Measurements from ENCODE around the gene ATP2B2.

ATP2B2 gene

GRCh38 chr3:10359761-10360161 is 145.6 kb downstream of the ATP2B2 start:
- Histone ChIP-seq H3K4me3 (ENCODE audit: low read depth, low read length) (no peak overlapping the region), H3K4me1 (ENCODE audit: control insufficient read depth, insufficient read depth, low read length) (no peaks in the 10 kb centered on the region), H3K36me3 (ENCODE audit: control insufficient read depth in 2 of 2, insufficient read depth in 1 of 2, low read length in 2 of 2) (no peaks in the 10 kb centered on the region), H3K9me3 (ENCODE audit: control insufficient read depth, insufficient read depth, low read depth, low read length) (no peaks in the 10 kb centered on the region), H3K27ac (ENCODE audit: extremely low read depth, low read depth, low read length) (no peak overlapping the region)
- CTCF ChIA-PET = no interaction called here
- POLR2A ChIA-PET = no interaction called here
- TF ChIP-seq ZNF423 (tag by site-specific recombination; IDR thresholded peaks at IDR 0.05) (no peak), ZBTB10 (tag by site-specific recombination; IDR thresholded peaks at IDR 0.05) (no peak), ZBTB44 (tag by site-specific recombination; IDR thresholded peaks at IDR 0.05) (no peak), ZNF473 (tag by site-specific recombination; IDR thresholded peaks at IDR 0.05) (no peak), ZNF23 (tag by site-specific recombination; IDR thresholded peaks at IDR 0.05; ENCODE audit: borderline replicate concordance) (no peak), ZBTB7A (tag by site-specific recombination; IDR thresholded peaks at IDR 0.05; ENCODE audit: low read depth) (no peak), ZNF76 (tag by site-specific recombination; IDR thresholded peaks at IDR 0.05; ENCODE audit: borderline replicate concordance, low read depth) (no peak), ZNF664 (tag by site-specific recombination; IDR thresholded peaks at IDR 0.05) (no peak), ZNF626 (tag by site-specific recombination; IDR thresholded peaks at IDR 0.05) (no peak), ZFHX2 (tag by site-specific recombination; conservative IDR thresholded peaks at IDR 0.05) (no peak), ZNF169 (tag by site-specific recombination; IDR thresholded peaks at IDR 0.05) (no peak)

- no peaks in the 10 kb centered on the region for H3K36me3 ChIP-seq (ENCODE audit: control insufficient read depth in 2 of 2, insufficient read depth in 1 of 2, low read length in 2 of 2)
- ChIA-PET CTCF (interaction anchor here (1.0 to 1.4 kb wide), 2 partner anchors 13 to 68 kb away, joined by 3 read pairs; no protein-coding TSS in a partner anchor), POLR2A (no interaction called here)
- no peak overlapping the region for H3K4me3 ChIP-seq (ENCODE audit: low read depth, low read length)
- H3K27ac ChIP-seq (ENCODE audit: extremely low read depth, low read depth, low read length) = no peak overlapping the region
- no peaks in the 10 kb centered on the region for H3K4me1 ChIP-seq (ENCODE audit: control insufficient read depth, insufficient read depth, low read length)
- no peaks in the 10 kb centered on the region for H3K9me3 ChIP-seq (ENCODE audit: control insufficient read depth, insufficient read depth, low read depth, low read length)
- no peak for TF ChIP-seq OVOL3 (tag by site-specific recombination; IDR thresholded peaks at IDR 0.05)
Measured at GRCh38 chr3:10358309-10358980, 146.9 kb downstream of the ATP2B2 start.

GRCh38 chr3:10357592-10358308 is 147.6 kb downstream of the ATP2B2 start:
- Histone ChIP-seq H3K9me3 (ENCODE audit: control insufficient read depth, insufficient read depth, low read depth, low read length) (no peaks in the 10 kb centered on the region), H3K4me1 (ENCODE audit: control insufficient read depth, insufficient read depth, low read length) (no peaks in the 10 kb centered on the region), H3K36me3 (ENCODE audit: control insufficient read depth in 2 of 2, insufficient read depth in 1 of 2, low read length in 2 of 2) (no peaks in the 10 kb centered on the region), H3K4me3 (ENCODE audit: low read depth, low read length) (no peak overlapping the region), H3K27ac (ENCODE audit: extremely low read depth, low read depth, low read length) (no peak overlapping the region)
- TF ChIP-seq ZNF843 (tag by site-specific recombination; IDR thresholded peaks at IDR 0.05) (no peak), ZNF600 (tag by site-specific recombination; IDR thresholded peaks at IDR 0.05) (peak; percentile 73), INSM2 (tag by site-specific recombination; IDR thresholded peaks at IDR 0.05) (peak; percentile 77; the same call in 1 of the 2 replicates), GLIS2 (tag by site-specific recombination; IDR thresholded peaks at IDR 0.05) (peak; percentile 61; the same call in 1 of the 2 replicates), KLF17 (tag by site-specific recombination; IDR thresholded peaks at IDR 0.05) (peak; percentile 65; the same call in 1 of the 2 replicates), ZNF560 (tag by site-specific recombination; IDR thresholded peaks at IDR 0.05; ENCODE audit: borderline replicate concordance) (no peak), GLIS1 (tag by site-specific recombination; IDR thresholded peaks at IDR 0.05) (peak; percentile 82), ZIC2 (tag by site-specific recombination; IDR thresholded peaks at IDR 0.05) (peak; percentile 94)
- CTCF ChIA-PET = interaction anchor here (1.0 to 1.4 kb wide), 2 partner anchors 13 to 68 kb away, joined by 3 read pairs; no protein-coding TSS in a partner anchor
- POLR2A ChIA-PET = no interaction called here
